ENCODE results near the gene FAM174C.

Gene FAM174C

DNA sequence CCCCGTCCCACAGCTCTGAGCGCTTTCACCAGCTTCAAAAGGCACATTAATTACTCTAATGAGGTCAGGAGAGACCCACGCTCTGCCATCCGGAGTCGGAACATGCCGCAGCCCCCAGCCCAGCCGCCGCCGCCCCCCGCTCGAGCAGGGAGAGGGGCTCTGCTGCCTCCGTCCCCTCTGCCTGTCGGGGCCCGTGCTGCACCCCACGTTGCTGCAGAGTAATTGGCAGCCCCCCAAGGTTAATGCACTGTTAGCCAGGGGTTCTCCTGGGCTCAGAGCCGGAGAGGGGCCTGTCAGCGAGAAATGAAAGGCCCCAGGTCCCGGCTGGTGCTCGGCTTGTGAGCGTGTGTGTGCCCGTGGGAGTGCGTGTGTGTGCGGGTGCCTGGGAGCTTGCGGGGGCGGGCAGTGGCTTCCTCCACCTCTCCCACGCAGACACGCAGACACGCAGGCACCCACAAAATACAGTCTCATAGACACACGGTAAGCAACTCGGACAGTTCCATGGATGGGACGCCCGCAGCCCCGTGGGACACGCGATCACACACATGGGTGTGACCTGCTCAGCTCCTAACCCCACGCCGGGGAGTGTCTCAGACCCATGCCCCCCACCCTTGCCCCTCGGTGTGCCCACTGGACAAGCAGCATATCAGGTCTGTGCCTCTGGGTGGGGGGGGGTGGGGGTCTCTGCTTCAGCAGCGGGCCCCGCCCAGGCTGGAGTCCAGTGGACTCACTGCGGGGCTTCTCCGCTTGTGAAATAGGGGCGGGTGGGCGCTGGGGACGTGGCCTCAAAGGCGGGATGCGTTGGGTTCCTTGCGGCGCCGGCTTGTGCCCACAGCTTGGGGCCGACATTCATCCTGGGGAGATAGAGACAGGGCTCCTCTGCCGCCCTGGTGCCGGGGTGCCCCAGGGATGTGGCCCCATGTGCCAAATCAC, 5.6 kb downstream of the FAM174C start:
- TF ChIP-seq CTCF (IDR thresholded peaks at IDR 0.05; ENCODE audit: control insufficient read depth, insufficient read depth, low read depth, low read length, missing control alignments) = no peak
- no peak for DNase-seq (ENCODE audit: low read depth)

DNA sequence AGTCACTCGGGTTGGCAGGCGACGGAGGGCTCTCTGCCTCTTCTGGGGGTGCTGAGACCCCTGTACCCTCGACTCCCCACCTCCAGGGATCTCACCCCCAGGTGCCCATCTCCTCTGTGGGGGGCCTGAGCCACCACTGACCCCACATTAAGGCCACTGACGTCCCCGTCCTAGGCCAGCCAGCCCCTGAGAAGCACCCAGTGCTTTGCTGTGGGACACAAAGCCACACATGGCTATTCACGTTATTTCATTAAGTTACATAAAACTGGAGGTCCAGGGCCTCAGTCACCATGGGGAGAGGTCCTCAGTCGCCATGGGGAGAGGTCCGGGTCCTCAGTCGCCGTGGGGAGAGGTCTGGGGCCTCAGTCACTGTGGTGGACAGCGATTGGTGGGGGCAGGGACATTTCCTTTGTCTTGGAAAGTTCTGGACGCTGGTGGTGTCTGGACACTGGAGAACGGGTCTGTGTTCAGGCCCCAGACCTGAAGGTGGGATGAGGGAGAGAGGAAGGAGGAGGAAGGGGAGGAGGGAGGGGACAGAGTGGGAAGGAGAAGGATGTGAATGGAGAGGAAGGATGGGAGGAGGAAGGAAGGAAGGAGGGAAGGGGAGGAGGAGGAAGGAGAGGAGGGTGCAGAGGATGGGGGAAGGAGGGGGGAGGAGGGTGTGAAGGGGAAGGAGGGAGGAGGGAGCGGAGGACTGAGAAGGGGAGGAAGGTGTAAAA, 6.4 kb downstream of the FAM174C start:
- DNase-seq (ENCODE audit: low read depth) = no peak
- TF ChIP-seq CTCF (IDR thresholded peaks at IDR 0.05; ENCODE audit: control insufficient read depth, insufficient read depth, low read depth, low read length, missing control alignments) = no peak
- H3K4me3 ChIP-seq (ENCODE audit: control insufficient read depth, low read depth, low read length) = no peak overlapping the region

More for the DNA sequence above, 5.6 kb downstream of the FAM174C start:
- no peak overlapping the region for H3K4me3 ChIP-seq (ENCODE audit: control insufficient read depth, low read depth, low read length)

GRCh38 chr19:1282588-1283206, 7.4 kb downstream of the FAM174C start:
- TF ChIP-seq CTCF (IDR thresholded peaks at IDR 0.05; ENCODE audit: control insufficient read depth, insufficient read depth, low read depth, low read length, missing control alignments) = no peak
- no peak overlapping the region for H3K4me3 ChIP-seq (ENCODE audit: control insufficient read depth, low read depth, low read length)
- no peak for DNase-seq (ENCODE audit: low read depth)

GRCh38 chr19:1283207-1283916, 8.0 kb downstream of the FAM174C start:
- no peak for TF ChIP-seq CTCF (IDR thresholded peaks at IDR 0.05; ENCODE audit: control insufficient read depth, insufficient read depth, low read depth, low read length, missing control alignments)
- DNase-seq (ENCODE audit: low read depth) = no peak
- H3K4me3 ChIP-seq (ENCODE audit: control insufficient read depth, low read depth, low read length) = no peak overlapping the region

DNA sequence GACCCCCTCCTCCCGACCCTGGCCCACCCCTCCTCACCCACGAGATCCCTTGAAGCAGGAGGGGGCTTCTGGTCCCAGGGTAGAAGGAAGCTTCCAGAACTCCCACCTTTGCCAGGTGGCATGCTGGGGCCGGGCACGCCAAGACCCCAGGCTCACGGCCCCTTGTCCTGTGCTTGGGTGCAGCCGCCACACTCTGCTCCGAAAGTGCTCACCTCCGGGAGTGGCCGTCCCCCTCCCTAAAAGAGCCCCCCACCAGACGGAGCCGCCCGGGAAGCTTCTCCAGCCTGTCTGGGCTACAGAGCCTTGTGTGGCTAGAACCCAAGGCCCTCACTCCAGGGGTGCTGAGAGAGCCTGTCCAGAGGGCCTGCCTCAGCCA, 8.6 kb downstream of the FAM174C start:
- no peak for DNase-seq (ENCODE audit: low read depth)
- TF ChIP-seq CTCF (IDR thresholded peaks at IDR 0.05; ENCODE audit: control insufficient read depth, insufficient read depth, low read depth, low read length, missing control alignments) = no peak
- H3K4me3 ChIP-seq (ENCODE audit: control insufficient read depth, low read depth, low read length) = no peak overlapping the region
